Dermis blood vessel endothelial cell (primary cell): ENCODE measurements around the gene BMAL2. TPM values are rescaled to one million over a fixed set of nuclear protein-coding genes. Genes with fewer than 3 reads are reported as not detected.

Experiments
- DNase-seq: peaks from one replicate; pipeline ENCODE4 v3.0.0; 2010
- total RNA-seq: library from RNA; depleted of rRNA; stranded (reverse); fragments of >200 nt; gene quantifications from 2 replicates; pipeline ENCODE4 v1.2.3, GENCODE V29; 2014

The BMAL2 gene
- total RNA-seq, 1 donor from 2014 or later = 43.6 TPM

GRCh38 chr12:27319848-27320247, 12.8 kb upstream of the BMAL2 start:
- no peak for DNase-seq

- DNase-seq = no peak
Observed at GRCh38 chr12:27324530-27324929, 8.1 kb upstream of the BMAL2 start.

GRCh38 chr12:27330846-27331245, 1.8 kb upstream of the BMAL2 start:
- DNase-seq = no peak

GRCh38 chr12:27331291-27331926, 1.2 kb upstream of the BMAL2 start:
- DNase-seq = peak; percentile 93

GRCh38 chr12:27331927-27332324, 710 bp upstream of the BMAL2 start:
- peak; percentile 27 for DNase-seq

GRCh38 chr12:27332407-27332713, 276 bp upstream of the BMAL2 start:
- no peak for DNase-seq

GRCh38 chr12:27333403-27334009, 870 bp downstream of the BMAL2 start:
- DNase-seq = peak; percentile 31

GRCh38 chr12:27334042-27334720, 1.5 kb downstream of the BMAL2 start:
- DNase-seq = no peak

- DNase-seq = no peak
Observed at GRCh38 chr12:27334721-27335082, 2.1 kb downstream of the BMAL2 start.

GRCh38 chr12:27335364-27336281, 3.0 kb downstream of the BMAL2 start:
- no peak for DNase-seq

- DNase-seq = no peak
Observed at GRCh38 chr12:27336282-27336653, 3.6 kb downstream of the BMAL2 start.

GRCh38 chr12:27337376-27337775, 4.7 kb downstream of the BMAL2 start:
- DNase-seq = no peak

GRCh38 chr12:27338473-27338872, 5.8 kb downstream of the BMAL2 start:
- DNase-seq = no peak

GRCh38 chr12:27340971-27341370, 8.3 kb downstream of the BMAL2 start:
- DNase-seq = no peak

GRCh38 chr12:27342536-27342935, 9.9 kb downstream of the BMAL2 start:
- DNase-seq = no peak

- DNase-seq = peak; percentile 79
Observed at GRCh38 chr12:27343255-27344000, 10.8 kb downstream of the BMAL2 start.

GRCh38 chr12:27344246-27344645, 11.6 kb downstream of the BMAL2 start:
- no peak for DNase-seq

- no peak for DNase-seq
Observed at GRCh38 chr12:27344760-27345159, 12.1 kb downstream of the BMAL2 start.

GRCh38 chr12:27345376-27345775, 12.7 kb downstream of the BMAL2 start:
- DNase-seq = no peak

- DNase-seq = no peak
Observed at GRCh38 chr12:27347779-27348178, 15.1 kb downstream of the BMAL2 start.

GRCh38 chr12:27351476-27351875, 18.8 kb downstream of the BMAL2 start:
- no peak for DNase-seq

- DNase-seq = no peak
Observed at GRCh38 chr12:27355486-27355885, 22.9 kb downstream of the BMAL2 start.

GRCh38 chr12:27355979-27356378, 23.3 kb downstream of the BMAL2 start:
- DNase-seq = no peak
